B cell (primary cell): Measurements from ENCODE around the gene EML1.

Experiments
- EZH2 ChIP-seq: IDR thresholded peaks from 2 replicates; pipeline ENCODE4 v1.6.1; 2012; ENCODE audit warnings: borderline replicate concordance, low read depth, mild to moderate bottlenecking, moderate library complexity, low read length; ENCODE audit not compliant: insufficient read depth, poor library complexity, severe bottlenecking
- TF ChIP-seq, protein P1 (sequence below): fragments of 200-600 bp; IDR thresholded peaks from one replicate; pipeline ENCODE4 v1.8.0; 2022; ENCODE audit warnings: antibody characterized with exemption, mild to moderate bottlenecking

DNA sequence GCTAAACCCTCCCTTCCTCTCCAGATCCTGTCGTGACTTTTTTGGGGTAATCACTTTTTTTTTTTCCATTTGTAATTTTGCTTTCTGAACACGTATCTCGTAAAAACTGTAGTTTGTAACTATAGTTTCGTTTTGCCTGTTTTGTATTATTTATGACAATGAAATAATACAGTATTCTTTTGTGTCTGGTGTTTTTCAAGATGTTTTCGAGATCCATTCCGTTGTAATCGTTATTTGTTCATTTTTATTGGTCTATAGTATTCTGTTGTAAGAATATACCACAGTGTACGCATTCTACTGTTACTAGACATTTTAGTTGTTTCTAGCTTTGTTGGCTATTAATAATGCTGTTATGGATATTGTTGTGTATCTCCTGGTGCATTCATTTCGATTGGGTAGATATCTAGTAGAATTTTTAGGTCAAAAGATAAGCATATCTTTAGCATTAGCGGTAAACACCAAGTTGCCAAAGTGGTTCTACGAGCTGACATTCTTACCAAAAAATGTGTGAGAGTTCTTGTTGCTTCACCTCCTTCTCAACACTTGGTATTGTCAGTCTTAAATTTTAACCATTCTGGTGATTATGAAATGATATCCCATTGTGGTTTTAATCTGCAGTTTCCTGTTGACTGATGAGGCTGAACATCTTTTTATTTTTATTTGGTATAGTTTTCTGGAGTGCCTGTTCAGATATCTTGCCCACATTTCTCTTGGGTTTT is 179.7 kb downstream of the EML1 start:
- no peak for TF ChIP-seq EZH2
- TF ChIP-seq, protein P1, sequence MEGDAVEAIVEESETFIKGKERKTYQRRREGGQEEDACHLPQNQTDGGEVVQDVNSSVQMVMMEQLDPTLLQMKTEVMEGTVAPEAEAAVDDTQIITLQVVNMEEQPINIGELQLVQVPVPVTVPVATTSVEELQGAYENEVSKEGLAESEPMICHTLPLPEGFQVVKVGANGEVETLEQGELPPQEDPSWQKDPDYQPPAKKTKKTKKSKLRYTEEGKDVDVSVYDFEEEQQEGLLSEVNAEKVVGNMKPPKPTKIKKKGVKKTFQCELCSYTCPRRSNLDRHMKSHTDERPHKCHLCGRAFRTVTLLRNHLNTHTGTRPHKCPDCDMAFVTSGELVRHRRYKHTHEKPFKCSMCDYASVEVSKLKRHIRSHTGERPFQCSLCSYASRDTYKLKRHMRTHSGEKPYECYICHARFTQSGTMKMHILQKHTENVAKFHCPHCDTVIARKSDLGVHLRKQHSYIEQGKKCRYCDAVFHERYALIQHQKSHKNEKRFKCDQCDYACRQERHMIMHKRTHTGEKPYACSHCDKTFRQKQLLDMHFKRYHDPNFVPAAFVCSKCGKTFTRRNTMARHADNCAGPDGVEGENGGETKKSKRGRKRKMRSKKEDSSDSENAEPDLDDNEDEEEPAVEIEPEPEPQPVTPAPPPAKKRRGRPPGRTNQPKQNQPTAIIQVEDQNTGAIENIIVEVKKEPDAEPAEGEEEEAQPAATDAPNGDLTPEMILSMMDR, result no peak
